GM12874 (cell line): Measurements from ENCODE around the gene CDC5L.

ENCODE experiments used
- TF ChIP-seq, protein P1 (sequence below): IDR thresholded peaks from 2 replicates; pipeline ENCODE4 v1.5.1; 2011; ENCODE audit warnings: low read depth, mild to moderate bottlenecking, control low read depth, low read length, moderate library complexity; ENCODE audit not compliant: insufficient read depth

CDC5L gene

DNA sequence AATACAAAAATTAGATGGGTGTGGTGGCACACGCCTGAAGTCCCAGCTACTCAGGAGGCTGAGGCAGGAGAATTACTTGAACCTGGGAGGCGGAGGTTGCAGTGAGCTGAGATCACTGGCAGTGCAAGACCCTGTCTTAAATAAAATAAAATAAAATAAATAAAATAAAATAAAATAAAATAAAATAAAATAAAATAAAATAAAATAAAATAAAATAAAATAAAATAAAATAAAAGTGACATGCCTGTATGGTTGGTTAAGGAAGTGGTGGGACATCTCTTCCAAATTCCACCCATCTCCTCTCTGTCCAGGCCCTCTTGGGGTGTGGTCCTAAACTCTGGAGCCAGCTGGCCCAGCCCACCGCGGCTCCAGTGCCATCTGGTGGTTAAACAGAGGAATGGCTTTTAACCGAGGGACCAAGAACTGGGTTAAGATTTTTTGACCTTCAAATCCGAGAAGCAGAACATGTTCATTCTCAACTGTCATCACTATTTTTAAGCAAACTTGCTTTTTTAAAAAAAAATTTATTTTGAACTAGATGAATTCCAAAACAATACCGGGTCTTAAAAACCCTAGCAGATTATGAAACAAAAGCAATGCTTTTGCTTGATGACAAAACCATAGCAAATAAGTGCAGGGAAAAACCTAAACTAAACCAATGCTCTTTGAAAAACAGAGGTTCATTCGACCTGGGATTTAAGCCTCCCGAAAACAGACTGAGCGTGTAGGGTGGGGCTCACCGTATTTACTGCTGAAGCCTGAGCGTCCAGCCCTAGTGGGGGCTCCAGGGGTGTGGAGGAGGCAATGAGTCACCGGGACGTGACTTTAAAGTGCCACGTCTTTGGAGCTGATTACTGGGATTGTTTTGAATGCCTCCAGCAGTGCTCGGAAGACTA, 68.8 kb downstream of the CDC5L start:
- TF ChIP-seq, protein P1, sequence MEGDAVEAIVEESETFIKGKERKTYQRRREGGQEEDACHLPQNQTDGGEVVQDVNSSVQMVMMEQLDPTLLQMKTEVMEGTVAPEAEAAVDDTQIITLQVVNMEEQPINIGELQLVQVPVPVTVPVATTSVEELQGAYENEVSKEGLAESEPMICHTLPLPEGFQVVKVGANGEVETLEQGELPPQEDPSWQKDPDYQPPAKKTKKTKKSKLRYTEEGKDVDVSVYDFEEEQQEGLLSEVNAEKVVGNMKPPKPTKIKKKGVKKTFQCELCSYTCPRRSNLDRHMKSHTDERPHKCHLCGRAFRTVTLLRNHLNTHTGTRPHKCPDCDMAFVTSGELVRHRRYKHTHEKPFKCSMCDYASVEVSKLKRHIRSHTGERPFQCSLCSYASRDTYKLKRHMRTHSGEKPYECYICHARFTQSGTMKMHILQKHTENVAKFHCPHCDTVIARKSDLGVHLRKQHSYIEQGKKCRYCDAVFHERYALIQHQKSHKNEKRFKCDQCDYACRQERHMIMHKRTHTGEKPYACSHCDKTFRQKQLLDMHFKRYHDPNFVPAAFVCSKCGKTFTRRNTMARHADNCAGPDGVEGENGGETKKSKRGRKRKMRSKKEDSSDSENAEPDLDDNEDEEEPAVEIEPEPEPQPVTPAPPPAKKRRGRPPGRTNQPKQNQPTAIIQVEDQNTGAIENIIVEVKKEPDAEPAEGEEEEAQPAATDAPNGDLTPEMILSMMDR: peak; percentile 75

DNA sequence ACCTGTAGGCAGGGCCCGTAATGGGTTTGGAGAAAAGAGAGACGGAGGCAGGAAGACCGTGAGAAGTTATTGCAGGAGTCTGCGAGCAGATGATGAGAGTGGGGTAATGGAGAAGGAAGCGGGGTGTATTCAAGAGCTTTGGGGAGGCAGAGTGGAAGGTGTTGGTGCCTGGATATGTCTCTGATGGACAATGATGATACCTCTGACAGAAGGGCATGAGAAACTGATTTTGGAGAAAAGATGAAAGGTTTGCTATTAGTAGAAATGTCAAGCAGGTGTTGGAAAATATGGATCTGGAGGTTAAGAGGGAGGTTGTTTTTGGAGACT, 69.4 kb downstream of the CDC5L start:
- TF ChIP-seq, protein P1: no peak

DNA sequence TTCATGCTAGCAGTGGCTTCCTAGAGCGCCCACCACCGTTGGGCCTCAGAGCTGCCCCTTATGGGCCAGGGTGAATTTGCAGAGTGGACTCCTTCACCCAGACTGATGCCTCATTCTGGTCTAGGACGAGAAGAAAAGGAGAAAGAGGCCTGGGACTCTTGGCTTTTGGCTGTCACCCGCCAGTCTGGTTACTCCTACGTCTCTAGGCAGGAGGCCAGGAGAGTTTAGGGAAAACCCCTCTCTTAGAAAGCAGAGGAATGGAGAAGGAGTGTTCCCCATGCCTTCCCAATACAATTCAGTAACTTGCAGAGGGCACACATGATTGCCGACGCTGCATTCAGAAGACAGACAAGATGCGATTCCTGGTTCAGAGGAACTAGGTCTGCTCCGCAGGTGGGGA, 70.1 kb downstream of the CDC5L start:
- TF ChIP-seq, protein P1: no peak

DNA sequence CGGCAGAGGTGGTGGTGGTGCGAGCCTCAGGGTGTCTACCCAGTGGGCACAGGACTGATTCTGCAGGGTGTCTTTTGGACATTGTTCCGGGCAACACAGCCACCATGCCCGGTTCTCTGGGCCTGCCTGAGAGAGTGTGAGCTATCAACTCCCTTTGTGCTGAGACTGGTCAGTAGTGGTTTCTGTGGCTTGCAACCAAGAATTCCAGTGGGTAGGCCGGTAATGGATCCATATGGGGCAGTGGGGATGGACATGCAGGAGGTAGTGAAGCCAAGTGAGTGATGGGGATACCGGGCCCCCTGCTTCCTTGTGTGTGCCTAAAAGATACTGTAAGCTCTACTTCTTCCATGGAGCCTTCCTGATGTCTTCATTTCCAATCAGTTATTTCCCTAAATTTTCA, 71.0 kb downstream of the CDC5L start:
- TF ChIP-seq, protein P1: no peak

DNA sequence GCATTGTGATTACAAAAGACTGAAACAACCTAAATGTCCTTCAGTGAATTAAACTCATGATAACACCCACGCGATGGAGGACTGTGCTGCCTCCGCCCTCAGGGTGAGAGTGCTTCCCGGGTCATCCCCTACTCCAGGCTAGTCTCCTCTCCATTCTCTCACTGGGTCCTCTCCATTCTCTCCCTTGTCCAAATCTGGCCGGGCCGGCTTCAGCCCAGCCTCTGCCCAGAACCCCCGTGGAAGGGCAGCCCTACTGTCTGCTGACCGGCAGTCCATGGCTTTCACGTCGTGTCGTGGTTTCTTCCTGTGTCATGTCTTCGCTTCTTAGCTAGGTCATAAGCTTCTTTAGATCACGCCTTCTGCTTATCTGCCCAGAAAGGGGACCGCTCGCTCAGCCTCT, 74.8 kb downstream of the CDC5L start:
- TF ChIP-seq, protein P1: no peak

DNA sequence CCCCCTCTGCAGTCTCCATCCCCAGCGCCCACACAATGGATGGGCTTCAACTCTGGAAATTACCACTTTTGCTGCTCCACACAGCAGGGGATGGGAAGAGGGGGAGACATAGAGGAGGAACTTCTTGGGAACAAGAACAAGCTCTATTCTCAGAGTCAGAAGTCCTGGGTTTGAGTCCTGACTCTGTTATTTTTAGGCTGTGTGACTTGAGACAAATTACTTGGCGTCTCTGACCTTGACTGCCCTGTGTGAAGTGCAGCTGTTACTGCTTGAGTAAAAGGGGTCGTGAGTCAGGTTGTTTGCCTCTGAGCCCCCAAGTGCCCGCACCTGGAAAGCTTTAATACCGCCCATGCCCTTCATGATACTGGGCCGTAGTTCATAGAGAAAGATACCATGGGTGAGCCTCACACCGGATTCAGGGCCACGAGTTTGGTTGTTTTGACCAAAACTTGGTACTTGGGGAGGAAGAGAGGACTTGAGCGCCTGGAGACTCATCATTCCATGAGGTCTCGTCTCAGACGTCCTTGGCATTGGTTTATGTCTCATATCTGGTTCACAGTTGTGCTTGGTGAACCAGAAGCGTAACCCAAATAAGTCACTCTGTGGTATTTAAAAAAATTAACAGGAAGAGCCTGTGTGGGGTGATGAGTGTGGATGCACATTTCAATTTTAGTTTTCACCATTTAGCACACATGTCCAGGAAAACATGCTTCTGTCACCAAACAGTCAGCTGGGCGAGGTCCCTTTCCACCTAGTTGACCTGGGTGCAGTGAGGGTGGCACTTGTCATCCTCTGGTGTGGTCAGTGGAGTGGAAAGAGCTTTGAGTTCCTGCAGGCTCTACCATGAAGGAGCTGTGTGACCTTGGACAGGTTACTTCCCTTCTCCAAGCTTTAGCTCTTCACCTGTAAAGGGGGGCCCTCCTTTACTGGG, 75.6 kb downstream of the CDC5L start:
- TF ChIP-seq, protein P1: no peak

DNA sequence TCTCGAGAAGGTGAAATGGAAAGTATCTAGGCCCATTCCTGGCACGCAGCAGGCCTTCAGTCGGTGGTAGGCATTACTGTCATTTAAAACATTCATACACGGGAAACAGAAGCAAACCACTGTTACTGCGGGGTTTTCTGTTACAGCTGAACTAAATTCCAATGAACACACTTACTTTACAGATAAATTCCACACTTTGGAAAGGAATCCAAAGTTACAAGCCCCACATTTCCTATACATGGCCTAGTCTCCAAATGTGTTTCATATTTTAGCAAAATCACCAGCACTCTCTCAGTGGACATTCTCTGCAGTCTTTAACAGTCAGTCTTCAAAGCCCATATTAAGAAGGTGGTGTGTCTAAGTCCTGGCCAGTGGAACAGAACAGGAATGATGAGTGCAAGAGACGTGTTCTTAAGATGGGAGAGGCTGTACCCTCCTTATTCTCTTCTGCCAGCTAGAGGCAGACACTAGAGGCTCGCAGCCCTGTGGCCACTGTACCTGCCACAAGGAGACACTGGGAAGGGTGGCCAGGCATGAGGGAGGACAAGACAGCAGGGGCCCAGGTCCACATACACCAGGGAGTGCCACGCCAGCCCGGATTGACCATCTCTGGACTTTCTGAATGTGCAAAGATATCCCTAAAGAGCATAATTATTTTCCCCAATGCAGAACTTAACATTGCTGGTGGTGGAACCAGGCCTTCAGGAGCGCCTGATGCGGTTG, 76.4 kb downstream of the CDC5L start:
- TF ChIP-seq, protein P1: no peak
